ENCODE data around the gene CTNNBIP1. TPM values are rescaled to one million over a fixed set of nuclear protein-coding genes. Genes with fewer than 3 reads are reported as not detected.

CTNNBIP1 gene
- total RNA-seq, 1 donor from 2014 or later = 44.7 TPM

- Histone ChIP-seq H3K9me3 (no peaks in the 10 kb centered on the region), H3K36me3 (no peaks in the 10 kb centered on the region), H3K4me1 (peaks cover 27% of the 10 kb centered on the region), H3K4me3 (no peak overlapping the region), H3K27me3 (no peaks in the 10 kb centered on the region), H3K27ac (no peak overlapping the region)
- TF ChIP-seq CTCF (IDR thresholded peaks at IDR 0.05) (no peak), POLR2AphosphoS5 (IDR thresholded peaks at IDR 0.05; ENCODE audit: insufficient read depth in 1 of 2, low read depth in 1 of 2) (no peak), POLR2A (IDR thresholded peaks at IDR 0.05) (no peak)
- intact Hi-C loops (cut with DNase I) = no loop called here
- DNase-seq (ENCODE audit: extremely low spot score in 2 of 2) = no peak
These were observed 9.7 kb downstream of the CTNNBIP1 start for GRCh38 chr1:9900142-9901043.

GRCh38 chr1:9894115-9894514 is 16.0 kb downstream of the CTNNBIP1 start:
- Histone ChIP-seq H3K36me3 (no peaks in the 10 kb centered on the region), H3K27me3 (no peaks in the 10 kb centered on the region), H3K9me3 (no peaks in the 10 kb centered on the region), H3K27ac (peak overlapping the region; percentile 82), H3K4me3 (no peak overlapping the region), H3K4me1 (peaks cover 25% of the 10 kb centered on the region)
- DNase-seq (ENCODE audit: extremely low spot score in 2 of 2) = no peak
- intact Hi-C loops (cut with DNase I) = no loop called here
- TF ChIP-seq CTCF (IDR thresholded peaks at IDR 0.05) (no peak), POLR2AphosphoS5 (IDR thresholded peaks at IDR 0.05; ENCODE audit: insufficient read depth in 1 of 2, low read depth in 1 of 2) (no peak), POLR2A (IDR thresholded peaks at IDR 0.05) (no peak)

GRCh38 chr1:9892563-9893528 is 17.2 kb downstream of the CTNNBIP1 start:
- intact Hi-C loops (cut with DNase I) = no loop called here
- peak overlapping the region; percentile 82 for H3K27ac ChIP-seq
- no peaks in the 10 kb centered on the region for H3K27me3 ChIP-seq
- peak in 1 of 2 donors; percentile 86 for DNase-seq (ENCODE audit: extremely low spot score in 2 of 2)
- no peaks in the 10 kb centered on the region for H3K36me3 ChIP-seq
- TF ChIP-seq CTCF (IDR thresholded peaks at IDR 0.05) = no peak
- no peak for TF ChIP-seq POLR2A (IDR thresholded peaks at IDR 0.05)
- peak in 1 of 2 donors; percentile 86 for TF ChIP-seq POLR2AphosphoS5 (IDR thresholded peaks at IDR 0.05; ENCODE audit: insufficient read depth in 1 of 2, low read depth in 1 of 2)
- H3K4me3 ChIP-seq = no peak overlapping the region
- H3K9me3 ChIP-seq = no peaks in the 10 kb centered on the region
- peaks cover 32% of the 10 kb centered on the region for H3K4me1 ChIP-seq

- TF ChIP-seq POLR2AphosphoS5 (IDR thresholded peaks at IDR 0.05; ENCODE audit: insufficient read depth in 1 of 2, low read depth in 1 of 2) (no peak), POLR2A (IDR thresholded peaks at IDR 0.05) (no peak), CTCF (IDR thresholded peaks at IDR 0.05) (no peak)
- intact Hi-C loops (cut with DNase I) = no loop called here
- Histone ChIP-seq H3K36me3 (no peaks in the 10 kb centered on the region), H3K27ac (peak overlapping the region; percentile 82), H3K4me1 (peaks cover 32% of the 10 kb centered on the region), H3K4me3 (no peak overlapping the region), H3K9me3 (no peaks in the 10 kb centered on the region), H3K27me3 (no peaks in the 10 kb centered on the region)
- DNase-seq (ENCODE audit: extremely low spot score in 2 of 2) = no peak
These were observed 18.9 kb downstream of the CTNNBIP1 start for GRCh38 chr1:9891207-9891606.
